Left lobe of liver (tissue), 2 donors: ENCODE measurements around the gene RPL6. TPM values are rescaled to one million over a fixed set of nuclear protein-coding genes. Genes with fewer than 3 reads are reported as not detected.
A peak's percentile ranks its signal among the peaks of the same experiment; 100 is the strongest.
"Not testable (repeated sequence)": the region's sequence is repeated elsewhere in the genome, so short reads cannot be mapped to it uniquely, and the experiment has no call there.

ENCODE experiments used
- ATAC-seq: fragments of 200-7000 bp; cut with Tn5 transposase; one replicate; pipeline ENCODE4 v1.9.1; 2020; ENCODE audit warnings: mild to moderate bottlenecking, moderate library complexity
- DNase-seq: peaks from one replicate; pipeline ENCODE4 v3.0.0-alpha.2; 2020; ENCODE audit warnings: low spot score
- total RNA-seq: library from RNA; stranded (reverse); gene quantifications from one replicate; pipeline ENCODE4 v1.2.1, GENCODE V29; 2021
- donor health status: DM: no; HTN: no; CAD: no; lungs with moderate emphysema.
- donor health status: DM: no; HTN: yes; CAD: no.

RPL6 gene
- 449 TPM for total RNA-seq

- ATAC-seq: peak; percentile 86
- peak; percentile 83 for DNase-seq
These were observed at the start of gene RPL6 for GRCh38 chr12:112409064-112409905. Gene RPL6, minus strand, starts transcription at chr12:112409605. Its CDS starts 949 bp downstream, at chr12:112408656.

- ATAC-seq: peak; percentile 10
- DNase-seq: no peak
These were observed 49.3 kb upstream of the RPL6 start for GRCh38 chr12:112458751-112459150.

- ATAC-seq (peak; percentile 75), DNase-seq (no peak)
These were observed 48.9 kb upstream of the RPL6 start for GRCh38 chr12:112458330-112458729.

- DNase-seq, ATAC-seq: not testable (repeated sequence)
These were observed 47.7 kb upstream of the RPL6 start for GRCh38 chr12:112457142-112457541.

- DNase-seq: no peak
- no peak for ATAC-seq
These were observed 46.6 kb upstream of the RPL6 start for GRCh38 chr12:112456029-112456428.

GRCh38 chr12:112450725-112451124 lies 41.3 kb upstream of the RPL6 start:
- DNase-seq: no peak
- ATAC-seq: peak; percentile 43

GRCh38 chr12:112448165-112448564 lies 38.8 kb upstream of the RPL6 start:
- DNase-seq, ATAC-seq: not testable (repeated sequence)

- DNase-seq: no peak
- no peak for ATAC-seq
These were observed 37.7 kb upstream of the RPL6 start for GRCh38 chr12:112447106-112447505.

- ATAC-seq (no peak), DNase-seq (no peak)
These were observed 36.8 kb upstream of the RPL6 start for GRCh38 chr12:112446008-112446725.

GRCh38 chr12:112443916-112444315 lies 34.5 kb upstream of the RPL6 start:
- ATAC-seq: no peak
- DNase-seq: no peak

- not testable (repeated sequence) for DNase-seq, ATAC-seq
These were observed 31.2 kb upstream of the RPL6 start for GRCh38 chr12:112440653-112441052.

GRCh38 chr12:112439769-112440168 lies 30.4 kb upstream of the RPL6 start:
- DNase-seq: no peak

GRCh38 chr12:112438645-112439044 lies 29.2 kb upstream of the RPL6 start:
- DNase-seq, ATAC-seq: not testable (repeated sequence)

More at GRCh38 chr12:112439769-112440168, 30.4 kb upstream of the RPL6 start:
- ATAC-seq: no peak

GRCh38 chr12:112433551-112433950 lies 24.1 kb upstream of the RPL6 start:
- no peak for DNase-seq
- ATAC-seq: no peak

- ATAC-seq (no peak), DNase-seq (no peak)
These were observed 22.6 kb upstream of the RPL6 start for GRCh38 chr12:112431965-112432364.

GRCh38 chr12:112430929-112431328 lies 21.5 kb upstream of the RPL6 start:
- ATAC-seq: no peak
- DNase-seq: no peak

- DNase-seq (no peak), ATAC-seq (no peak)
These were observed 18.4 kb upstream of the RPL6 start for GRCh38 chr12:112427760-112428159.

GRCh38 chr12:112425582-112426382 lies 16.4 kb upstream of the RPL6 start:
- ATAC-seq (peak; percentile 24), DNase-seq (no peak)

- ATAC-seq: no peak
These were observed 14.7 kb upstream of the RPL6 start for GRCh38 chr12:112424126-112424525.

GRCh38 chr12:112422531-112422930 lies 13.1 kb upstream of the RPL6 start:
- DNase-seq (no peak), ATAC-seq (peak; percentile 4)

More at GRCh38 chr12:112424126-112424525, 14.7 kb upstream of the RPL6 start:
- DNase-seq: no peak

GRCh38 chr12:112421363-112421762 lies 12.0 kb upstream of the RPL6 start:
- ATAC-seq (no peak), DNase-seq (no peak)
